ENCODE data around the gene ZNF24.

ZNF24 gene

GRCh38 chr18:35291166-35291565 lies 53.1 kb downstream of the ZNF24 start:
- Histone ChIP-seq H3K4me1 (ENCODE audit: control insufficient read depth, insufficient read depth, low read length) (peaks cover 13% of the 10 kb centered on the region), H3K27ac (ENCODE audit: low read length) (no peak overlapping the region), H3K9me3 (ENCODE audit: control insufficient read depth in 2 of 2, low read length in 2 of 2) (no peaks in the 10 kb centered on the region), H3K27me3 (ENCODE audit: control insufficient read depth in 1 of 2, insufficient read depth in 2 of 2, low read length in 2 of 2) (no peaks in the 10 kb centered on the region), H3K36me3 (ENCODE audit: control insufficient read depth in 2 of 2, insufficient read depth in 2 of 2, low read length in 2 of 2) (peaks cover 0 to 2% of the 10 kb centered on the region in 2 donors), H3K9ac (ENCODE audit: low read length in 2 of 2) (peak overlapping the region; percentile 96 to 99), H3K4me3 (ENCODE audit: low read length in 2 of 2) (peak overlapping the region; percentile 94 to 97)

GRCh38 chr18:35290094-35290735 lies 54.0 kb downstream of the ZNF24 start, which contains the start of gene ZSCAN30:
ZSCAN30 (minus strand) TSS chr18:35290229; CDS start chr18:35264352, 25,877 bp downstream.
- H3K36me3 ChIP-seq (ENCODE audit: control insufficient read depth in 2 of 2, insufficient read depth in 2 of 2, low read length in 2 of 2): no peaks in the 10 kb centered on the region
- H3K9ac ChIP-seq (ENCODE audit: low read length in 2 of 2): peak within 1 kb of the TSS; percentile 96 to 99
- peak within 1 kb of the TSS; percentile 94 to 97 for H3K4me3 ChIP-seq (ENCODE audit: low read length in 2 of 2)
- peaks cover 13% of the 10 kb centered on the region for H3K4me1 ChIP-seq (ENCODE audit: control insufficient read depth, insufficient read depth, low read length)
- H3K27me3 ChIP-seq (ENCODE audit: control insufficient read depth in 1 of 2, insufficient read depth in 2 of 2, low read length in 2 of 2): no peaks in the 10 kb centered on the region
- peak within 1 kb of the TSS; percentile 76 for H3K27ac ChIP-seq (ENCODE audit: low read length)
- H3K9me3 ChIP-seq (ENCODE audit: control insufficient read depth in 2 of 2, low read length in 2 of 2): no peaks in the 10 kb centered on the region

DNA sequence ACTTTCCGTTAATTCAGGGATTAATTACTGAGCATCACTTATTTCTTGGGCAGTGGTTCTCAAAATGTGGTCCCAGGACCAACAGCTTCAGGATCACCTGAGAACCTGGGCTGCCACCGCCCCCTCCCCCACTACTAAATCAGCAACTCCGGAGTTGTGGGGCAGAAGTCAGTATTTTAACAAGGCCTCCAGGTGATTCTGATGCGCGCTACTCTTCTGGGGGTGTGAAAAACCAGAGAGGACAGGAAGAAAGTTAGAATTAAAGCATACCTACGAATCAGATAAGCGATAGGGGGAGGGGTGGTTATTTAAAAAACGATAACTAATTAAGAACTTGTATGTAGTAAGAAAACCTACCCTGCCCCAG lies 54.5 kb downstream of the ZNF24 start:
- H3K4me3 ChIP-seq (ENCODE audit: low read length in 2 of 2): peak overlapping the region; percentile 94 to 97

DNA sequence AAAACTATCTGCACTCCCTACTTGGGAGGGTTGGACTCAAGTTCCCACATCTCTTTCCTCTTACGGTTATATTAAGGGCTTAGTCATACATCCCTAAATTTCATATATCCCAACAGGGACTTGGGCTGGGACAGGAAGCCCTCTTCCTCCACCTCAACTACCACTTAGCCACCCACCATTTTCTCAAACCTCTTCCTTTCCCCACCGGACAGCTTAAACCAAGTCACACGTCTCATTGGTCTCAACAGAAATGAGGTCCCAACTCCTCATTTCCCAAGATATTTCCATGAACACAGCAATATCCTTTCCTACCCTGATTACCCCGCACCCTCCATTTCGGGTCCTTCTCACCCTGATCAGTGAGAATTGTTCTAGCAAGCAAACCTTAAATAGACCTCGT lies 54.9 kb downstream of the ZNF24 start:
- Histone ChIP-seq H3K4me3 (ENCODE audit: low read length in 2 of 2) (peak overlapping the region; percentile 94 to 97), H3K4me1 (ENCODE audit: control insufficient read depth, insufficient read depth, low read length) (peaks cover 13% of the 10 kb centered on the region), H3K9ac (ENCODE audit: low read length in 2 of 2) (peak overlapping the region; percentile 96 to 99), H3K27me3 (ENCODE audit: control insufficient read depth in 1 of 2, insufficient read depth in 2 of 2, low read length in 2 of 2) (no peaks in the 10 kb centered on the region), H3K9me3 (ENCODE audit: control insufficient read depth in 2 of 2, low read length in 2 of 2) (no peaks in the 10 kb centered on the region), H3K36me3 (ENCODE audit: control insufficient read depth in 2 of 2, insufficient read depth in 2 of 2, low read length in 2 of 2) (no peaks in the 10 kb centered on the region), H3K27ac (ENCODE audit: low read length) (peak overlapping the region; percentile 76)

More for the DNA sequence above, 54.5 kb downstream of the ZNF24 start:
- peaks cover 13% of the 10 kb centered on the region for H3K4me1 ChIP-seq (ENCODE audit: control insufficient read depth, insufficient read depth, low read length)
- H3K9ac ChIP-seq (ENCODE audit: low read length in 2 of 2): peak overlapping the region; percentile 96 to 99
- no peaks in the 10 kb centered on the region for H3K36me3 ChIP-seq (ENCODE audit: control insufficient read depth in 2 of 2, insufficient read depth in 2 of 2, low read length in 2 of 2)
- no peaks in the 10 kb centered on the region for H3K9me3 ChIP-seq (ENCODE audit: control insufficient read depth in 2 of 2, low read length in 2 of 2)
- no peaks in the 10 kb centered on the region for H3K27me3 ChIP-seq (ENCODE audit: control insufficient read depth in 1 of 2, insufficient read depth in 2 of 2, low read length in 2 of 2)
- H3K27ac ChIP-seq (ENCODE audit: low read length): peak overlapping the region; percentile 76

DNA sequence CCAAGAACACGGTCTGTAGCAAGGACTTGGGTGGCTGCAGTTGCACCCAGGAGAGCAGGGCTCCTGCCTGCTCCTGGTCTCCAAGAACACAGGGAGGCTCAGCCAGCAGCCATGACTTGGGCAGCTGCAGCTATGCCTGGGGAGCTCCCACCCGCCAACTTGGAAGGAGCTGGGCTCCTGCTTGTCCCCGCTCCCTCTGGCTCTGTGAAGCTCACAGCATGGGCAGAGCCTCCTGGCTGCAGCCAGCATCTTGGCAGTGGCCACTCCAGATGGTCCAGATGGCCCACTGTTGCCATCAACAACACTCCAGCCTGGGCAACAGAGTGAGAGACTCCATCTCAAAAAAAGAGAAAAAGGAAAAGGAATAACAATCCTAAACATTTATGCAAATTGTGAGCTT lies 59.4 kb downstream of the ZNF24 start:
- Histone ChIP-seq H3K27me3 (ENCODE audit: control insufficient read depth in 1 of 2, insufficient read depth in 2 of 2, low read length in 2 of 2) (no peaks in the 10 kb centered on the region), H3K4me1 (ENCODE audit: control insufficient read depth, insufficient read depth, low read length) (peaks cover 5% of the 10 kb centered on the region), H3K9ac (ENCODE audit: low read length in 2 of 2) (no peak overlapping the region), H3K36me3 (ENCODE audit: control insufficient read depth in 2 of 2, insufficient read depth in 2 of 2, low read length in 2 of 2) (peaks cover 2% of the 10 kb centered on the region in 2 donors), H3K4me3 (ENCODE audit: low read length in 2 of 2) (no peak overlapping the region), H3K27ac (ENCODE audit: low read length) (no peak overlapping the region), H3K9me3 (ENCODE audit: control insufficient read depth in 2 of 2, low read length in 2 of 2) (no peaks in the 10 kb centered on the region)

DNA sequence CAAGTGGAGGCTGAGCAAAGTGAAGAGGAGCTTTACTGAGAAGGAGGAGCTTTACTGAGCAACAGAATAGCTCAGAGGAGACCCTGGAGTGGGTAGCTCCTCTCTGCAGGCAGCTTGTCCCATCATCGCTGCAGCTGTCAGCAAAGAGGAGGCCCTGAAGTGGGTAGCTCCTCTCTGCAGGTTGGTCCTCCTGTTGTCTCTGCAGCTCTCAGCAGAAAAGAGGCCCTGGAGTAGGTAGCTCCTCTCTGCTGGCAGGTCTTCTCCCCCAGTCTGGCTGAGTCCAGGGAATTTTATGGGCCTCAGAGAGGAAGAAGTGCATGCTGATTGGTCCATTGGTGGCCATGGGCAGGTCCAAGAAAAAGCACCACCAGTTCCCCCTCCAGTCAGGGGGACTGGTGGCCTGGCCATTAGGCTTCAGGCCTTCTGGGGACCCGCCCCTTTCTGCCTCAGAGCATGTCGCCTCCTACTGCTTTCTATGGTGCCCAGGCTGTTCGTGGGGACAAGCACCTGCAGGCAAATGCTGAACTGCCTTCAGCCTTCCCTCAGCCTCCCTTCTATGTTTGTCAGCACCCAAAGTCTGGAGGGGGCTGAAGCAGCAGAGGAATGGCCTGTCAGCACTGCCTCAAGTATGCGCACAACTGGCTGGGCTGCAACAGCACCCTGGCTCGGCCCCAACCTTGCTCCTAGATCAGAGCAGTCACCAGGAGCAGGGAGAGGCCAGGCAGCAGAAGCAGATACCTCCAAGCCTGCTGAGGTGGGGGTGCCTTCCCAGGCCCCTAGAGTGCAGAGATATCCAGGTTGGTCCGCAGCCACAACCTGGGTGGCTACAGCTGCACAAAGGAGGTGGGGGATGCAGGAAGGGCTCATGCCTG lies 60.1 kb downstream of the ZNF24 start:
- no peak overlapping the region for H3K27ac ChIP-seq (ENCODE audit: low read length)
- peaks cover 2% of the 10 kb centered on the region in 2 donors for H3K36me3 ChIP-seq (ENCODE audit: control insufficient read depth in 2 of 2, insufficient read depth in 2 of 2, low read length in 2 of 2)
- no peaks in the 10 kb centered on the region for H3K27me3 ChIP-seq (ENCODE audit: control insufficient read depth in 1 of 2, insufficient read depth in 2 of 2, low read length in 2 of 2)
- H3K4me3 ChIP-seq (ENCODE audit: low read length in 2 of 2): no peak overlapping the region
- H3K9ac ChIP-seq (ENCODE audit: low read length in 2 of 2): no peak overlapping the region
- no peaks in the 10 kb centered on the region for H3K9me3 ChIP-seq (ENCODE audit: control insufficient read depth in 2 of 2, low read length in 2 of 2)
- H3K4me1 ChIP-seq (ENCODE audit: control insufficient read depth, insufficient read depth, low read length): peaks cover 2% of the 10 kb centered on the region

GRCh38 chr18:35282353-35282752 lies 61.9 kb downstream of the ZNF24 start:
- Histone ChIP-seq H3K4me3 (ENCODE audit: low read length in 2 of 2) (no peak overlapping the region), H3K27me3 (ENCODE audit: control insufficient read depth in 1 of 2, insufficient read depth in 2 of 2, low read length in 2 of 2) (no peaks in the 10 kb centered on the region), H3K4me1 (ENCODE audit: control insufficient read depth, insufficient read depth, low read length) (no peaks in the 10 kb centered on the region), H3K36me3 (ENCODE audit: control insufficient read depth in 2 of 2, insufficient read depth in 2 of 2, low read length in 2 of 2) (peaks cover 2% of the 10 kb centered on the region in 2 donors), H3K27ac (ENCODE audit: low read length) (no peak overlapping the region), H3K9me3 (ENCODE audit: control insufficient read depth in 2 of 2, low read length in 2 of 2) (no peaks in the 10 kb centered on the region), H3K9ac (ENCODE audit: low read length in 2 of 2) (no peak overlapping the region)

Data from stomach smooth muscle (tissue), 2 donors.